HT-29 (cell line): ENCODE results near the gene RBM47. TPM values are rescaled to one million over a fixed set of nuclear protein-coding genes. Genes with fewer than 3 reads are reported as not detected.

Source experiments
- DNase-seq: peaks from one replicate; pipeline ENCODE4 v3.0.0-alpha.2; 2015; ENCODE audit warnings: low spot score
- small RNA-seq: library from RNA; depleted of rRNA; stranded (forward); fragments of <200 nt; gene quantifications from one replicate; pipeline ENCODE3, GENCODE V24; 2014
- total RNA-seq: library from RNA; depleted of rRNA; stranded (reverse); fragments of >200 nt; shearing (Covaris generic); gene quantifications from 2 replicates; pipeline ENCODE4 v1.2.3, GENCODE V29; 2014; rRNA removed

The RBM47 gene
- total RNA-seq, 1 experiment from 2014 or later = 276 TPM

- DNase-seq = peak; percentile 81
Observed at GRCh38 chr4:40377512-40378365, 251.9 kb downstream of the RBM47 start.

GRCh38 chr4:40375620-40376019 lies 254.0 kb downstream of the RBM47 start:
- DNase-seq = no peak

- DNase-seq = no peak
Observed at GRCh38 chr4:40375095-40375494, 254.6 kb downstream of the RBM47 start.

- DNase-seq = no peak
Observed at GRCh38 chr4:40373636-40374035, 256.0 kb downstream of the RBM47 start.

Small RNA genes within 50 kb of the gene (small RNA-seq; reads per million reads assigned to genes)
- gene AC098869.1 = not detected
- gene MIR4802 = not detected
- gene RNU7-74P = not detected

Other genes starting within 250 kb of the RBM47 start
- gene NSUN7, start 120.1 kb upstream of the RBM47 start, total RNA-seq = 7.3 and 7.8 TPM in 2 replicates